PC-9 (cell line): Measurements from ENCODE around the gene ZNF362.

ENCODE experiments used
- CTCF ChIP-seq: fragments of 200-600 bp; sonication (generic); conservative IDR thresholded peaks from 2 replicates; pipeline ENCODE4 v1.6.1; 2017; ENCODE audit warnings: mixed run types, antibody characterized with exemption, mild to moderate bottlenecking, moderate library complexity
- EZH2 ChIP-seq: fragments of 200-600 bp; sonication (generic); IDR thresholded peaks from 2 replicates; pipeline ENCODE4 v1.8.0; 2017; ENCODE audit warnings: antibody characterized with exemption, low read depth

GRCh38 chr1:33324677-33325575, 68.6 kb downstream of the ZNF362 start:
- no peak for TF ChIP-seq CTCF
- no peak for TF ChIP-seq EZH2
